CD4-positive, CD25-positive, alpha-beta regulatory T cell (primary cell): ENCODE results near the gene TMEM158. TPM values are rescaled to one million over a fixed set of nuclear protein-coding genes. Genes with fewer than 3 reads are reported as not detected.

Source experiments
- ATAC-seq, 2 donors: fragments of 150-1000 bp; cut with Tn5 transposase; one replicate each; pipeline ENCODE4 v1.10.0; 2021; ENCODE audit warnings: low read depth in 2 of 2, moderate number of reproducible peaks in 2 of 2, moderate library complexity in 1 of 2
- DNase-seq, 3 donors: peaks; one replicate each; pipeline versions ENCODE4 v3.0.0 to v3.0.0-alpha.2; 2012 to 2022; ENCODE audit warnings: mixed read lengths in 1 of 3
- H3K27ac ChIP-seq: one replicate; pipeline ENCODE4 v1.7.0; 2013; ENCODE audit warnings: mild to moderate bottlenecking, low read length; ENCODE audit not compliant: insufficient read depth, poor library complexity, severe bottlenecking
- H3K27me3 ChIP-seq: one replicate; pipeline ENCODE4 v1.7.0; 2013; ENCODE audit warnings: low read length; ENCODE audit not compliant: control insufficient read depth, insufficient read depth
- H3K36me3 ChIP-seq: one replicate; pipeline ENCODE4 v1.7.0; 2013; ENCODE audit warnings: mild to moderate bottlenecking, low read length, moderate library complexity; ENCODE audit not compliant: control insufficient read depth, insufficient read depth
- H3K4me1 ChIP-seq: 2 replicates; pipeline ENCODE4 v1.7.0; 2013; ENCODE audit warnings: mild to moderate bottlenecking, low read length; ENCODE audit not compliant: insufficient read depth, control insufficient read depth, poor library complexity, severe bottlenecking
- H3K4me3 ChIP-seq: one replicate; pipeline ENCODE4 v1.7.0; 2013; ENCODE audit warnings: low read depth, mild to moderate bottlenecking, low read length, moderate library complexity
- H3K9me3 ChIP-seq, 2 experiments: 1 replicate in 1 of 2; 2 replicates in 1 of 2; pipeline ENCODE4 v1.7.0; 2013; ENCODE audit warnings: low read length in 2 of 2, mild to moderate bottlenecking in 1 of 2, moderate library complexity in 1 of 2; ENCODE audit not compliant: control insufficient read depth in 2 of 2
- H3K27ac Mint-ChIP-seq, 3 donors: one replicate each; pipeline ENCODE4 v1.8.0; 2020 to 2022; ENCODE audit warnings: mild to moderate bottlenecking in 3 of 3, mixed read lengths in 3 of 3, moderate library complexity in 2 of 3
- H3K27me3 Mint-ChIP-seq: one replicate; pipeline ENCODE4 v1.8.0; 2022; ENCODE audit warnings: mild to moderate bottlenecking, mixed read lengths
- H3K36me3 Mint-ChIP-seq: one replicate; pipeline ENCODE4 v1.8.0; 2020; ENCODE audit warnings: mixed read lengths
- H3K4me1 Mint-ChIP-seq, 4 donors: one replicate each; pipeline ENCODE4 v1.8.0; 2020 to 2022; ENCODE audit warnings: mixed read lengths in 4 of 4, mild to moderate bottlenecking in 1 of 4
- H3K4me3 Mint-ChIP-seq, 4 donors: one replicate each; pipeline ENCODE4 v1.8.0; 2020 to 2022; ENCODE audit warnings: mild to moderate bottlenecking in 4 of 4, mixed read lengths in 4 of 4, moderate library complexity in 3 of 4
- H3K9me3 Mint-ChIP-seq, 7 donors: one replicate each; pipeline ENCODE4 v1.8.0; 2020 to 2022; ENCODE audit warnings: mixed read lengths in 7 of 7, mild to moderate bottlenecking in 3 of 7, moderate library complexity in 2 of 7
- polyA plus RNA-seq, 4 donors: library from polyadenylated mRNA; unstranded; fragments of 300-500 nt; fragmentation: Illumina TruSeq; gene quantifications; one replicate each; pipeline ENCODE4 v1.2.3, GENCODE V29; 2021
- total RNA-seq: library from RNA; stranded (reverse); gene quantifications from one replicate; pipeline ENCODE4 v1.2.3, GENCODE V29; 2022

TMEM158 gene
- total and polyA plus RNA-seq, 5 donors from 2014 or later = 0.57 TPM; not detected in 4

- ATAC-seq (no peak), DNase-seq (no peak)
- Mint-ChIP-seq H3K4me3 (no peak overlapping the region), H3K27ac (no peak overlapping the region), H3K36me3 (no peaks in the 10 kb centered on the region), H3K27me3 (peaks cover 65% of the 10 kb centered on the region), H3K4me1 (no peaks in the 10 kb centered on the region), H3K9me3 (no peaks in the 10 kb centered on the region)
- Histone ChIP-seq H3K4me3 (no peak overlapping the region), H3K4me1 (no peaks in the 10 kb centered on the region), H3K9me3 (no peaks in the 10 kb centered on the region), H3K27me3 (peaks cover 23% of the 10 kb centered on the region), H3K27ac (no peak overlapping the region), H3K36me3 (no peaks in the 10 kb centered on the region)
Observed at GRCh38 chr3:45218578-45219390, 7.3 kb downstream of the TMEM158 start.

- ATAC-seq = no peak
- Histone ChIP-seq H3K4me3 (no peak overlapping the region), H3K36me3 (no peaks in the 10 kb centered on the region)
Observed at GRCh38 chr3:45216021-45216609, 10.0 kb downstream of the TMEM158 start.

GRCh38 chr3:45215466-45215865 is 10.6 kb downstream of the TMEM158 start:
- Histone ChIP-seq H3K9me3 (no peaks in the 10 kb centered on the region), H3K27ac (no peak overlapping the region), H3K36me3 (no peaks in the 10 kb centered on the region), H3K4me3 (no peak overlapping the region), H3K27me3 (peaks cover 4% of the 10 kb centered on the region), H3K4me1 (peaks cover 3% of the 10 kb centered on the region)
- DNase-seq (no peak), ATAC-seq (no peak)
- no peak overlapping the region for H3K27ac Mint-ChIP-seq
- H3K4me1 Mint-ChIP-seq = peaks cover 0 to 4% (median 0%) of the 10 kb centered on the region in 4 donors
- no peaks in the 10 kb centered on the region for H3K36me3 Mint-ChIP-seq
- H3K9me3 Mint-ChIP-seq = no peaks in the 10 kb centered on the region
- peaks cover 58% of the 10 kb centered on the region for H3K27me3 Mint-ChIP-seq
- H3K4me3 Mint-ChIP-seq = peak overlapping the region in 1 of 4 donors; percentile 21

More at GRCh38 chr3:45216021-45216609, 10.0 kb downstream of the TMEM158 start:
- Histone ChIP-seq H3K4me1 (no peaks in the 10 kb centered on the region), H3K9me3 (no peaks in the 10 kb centered on the region), H3K27ac (no peak overlapping the region), H3K27me3 (peaks cover 4% of the 10 kb centered on the region)
- Mint-ChIP-seq H3K4me1 (peaks cover 0 to 2% (median 0%) of the 10 kb centered on the region in 4 donors), H3K27ac (no peak overlapping the region), H3K27me3 (peaks cover 55% of the 10 kb centered on the region), H3K9me3 (no peaks in the 10 kb centered on the region), H3K36me3 (no peaks in the 10 kb centered on the region), H3K4me3 (no peak overlapping the region)
- DNase-seq = no peak

- H3K9me3 Mint-ChIP-seq = no peaks in the 10 kb centered on the region
- H3K4me3 ChIP-seq = no peak overlapping the region
- DNase-seq = no peak
- peaks cover 0 to 9% (median 0%) of the 10 kb centered on the region in 4 donors for H3K4me1 Mint-ChIP-seq
- peak overlapping the region in 1 of 3 donors; percentile 41 for H3K27ac Mint-ChIP-seq
- H3K27me3 ChIP-seq = peaks cover 4% of the 10 kb centered on the region
- H3K36me3 Mint-ChIP-seq = no peaks in the 10 kb centered on the region
- H3K4me1 ChIP-seq = peaks cover 5% of the 10 kb centered on the region
- peaks cover 51% of the 10 kb centered on the region for H3K27me3 Mint-ChIP-seq
- peak overlapping the region in 1 of 4 donors; percentile 21 for H3K4me3 Mint-ChIP-seq
- ATAC-seq = no peak
- H3K27ac ChIP-seq = no peak overlapping the region
- no peaks in the 10 kb centered on the region for H3K9me3 ChIP-seq
- H3K36me3 ChIP-seq = no peaks in the 10 kb centered on the region
Observed at GRCh38 chr3:45214061-45214680, 11.9 kb downstream of the TMEM158 start.

GRCh38 chr3:45212095-45212468 is 14.0 kb downstream of the TMEM158 start:
- H3K4me1 ChIP-seq = peaks cover 15% of the 10 kb centered on the region
- ATAC-seq = no peak
- H3K27me3 ChIP-seq = peaks cover 2% of the 10 kb centered on the region
- no peaks in the 10 kb centered on the region for H3K9me3 ChIP-seq
- H3K36me3 ChIP-seq = no peaks in the 10 kb centered on the region
- H3K4me3 ChIP-seq = no peak overlapping the region
- Mint-ChIP-seq H3K9me3 (no peaks in the 10 kb centered on the region), H3K27me3 (peaks cover 49% of the 10 kb centered on the region), H3K27ac (no peak overlapping the region), H3K36me3 (no peaks in the 10 kb centered on the region), H3K4me1 (peaks cover 0 to 22% (median 8%) of the 10 kb centered on the region in 4 donors), H3K4me3 (no peak overlapping the region)
- no peak for DNase-seq
- no peak overlapping the region for H3K27ac ChIP-seq

- Histone ChIP-seq H3K9me3 (no peaks in the 10 kb centered on the region), H3K27me3 (peaks cover 2% of the 10 kb centered on the region), H3K4me1 (peaks cover 15% of the 10 kb centered on the region), H3K27ac (no peak overlapping the region), H3K4me3 (no peak overlapping the region), H3K36me3 (no peaks in the 10 kb centered on the region)
- H3K4me3 Mint-ChIP-seq = no peak overlapping the region
- H3K4me1 Mint-ChIP-seq = peaks cover 0 to 22% (median 8%) of the 10 kb centered on the region in 4 donors
- no peaks in the 10 kb centered on the region for H3K36me3 Mint-ChIP-seq
- ATAC-seq (no peak), DNase-seq (no peak)
- H3K9me3 Mint-ChIP-seq = no peaks in the 10 kb centered on the region
- H3K27me3 Mint-ChIP-seq = peaks cover 46% of the 10 kb centered on the region
- H3K27ac Mint-ChIP-seq = no peak overlapping the region
Observed at GRCh38 chr3:45211466-45212094, 14.5 kb downstream of the TMEM158 start.

GRCh38 chr3:45210308-45211041 is 15.6 kb downstream of the TMEM158 start:
- peak; percentile 68 to 86 (median 75) for DNase-seq
- Mint-ChIP-seq H3K9me3 (no peaks in the 10 kb centered on the region), H3K4me3 (peak overlapping the region in 1 of 4 donors; percentile 36), H3K4me1 (peaks cover 0 to 22% (median 8%) of the 10 kb centered on the region in 4 donors), H3K36me3 (no peaks in the 10 kb centered on the region), H3K27me3 (peaks cover 39% of the 10 kb centered on the region), H3K27ac (peak overlapping the region in 1 of 3 donors; percentile 45)
- Histone ChIP-seq H3K36me3 (no peaks in the 10 kb centered on the region), H3K27ac (no peak overlapping the region), H3K27me3 (no peaks in the 10 kb centered on the region), H3K9me3 (no peaks in the 10 kb centered on the region), H3K4me3 (no peak overlapping the region), H3K4me1 (peaks cover 15% of the 10 kb centered on the region)
- ATAC-seq = peak; percentile 86 to 90
